NCI-H187 (cell line): ENCODE data around the gene ARF6.

ENCODE experiments used
- DNase-seq, 2 experiments: peaks; one replicate each; lab custom pipeline; 2025; lab: John Stamatoyannopoulos, UW

Gene ARF6

GRCh38 chr14:49940808-49941421, 48.0 kb downstream of the ARF6 start:
- no peak for DNase-seq

- no peak for DNase-seq
These were observed 49.2 kb downstream of the ARF6 start for GRCh38 chr14:49942090-49942489.

GRCh38 chr14:49944501-49944900, 51.6 kb downstream of the ARF6 start:
- no peak for DNase-seq

- DNase-seq = no peak
These were observed 52.8 kb downstream of the ARF6 start for GRCh38 chr14:49945448-49946319.
